ENCODE data around the gene CCDC32. TPM values are rescaled to one million over a fixed set of nuclear protein-coding genes. Genes with fewer than 3 reads are reported as not detected.

The CCDC32 gene
- total RNA-seq, 1 experiment from 2014 or later, result 12.8 TPM

DNA sequence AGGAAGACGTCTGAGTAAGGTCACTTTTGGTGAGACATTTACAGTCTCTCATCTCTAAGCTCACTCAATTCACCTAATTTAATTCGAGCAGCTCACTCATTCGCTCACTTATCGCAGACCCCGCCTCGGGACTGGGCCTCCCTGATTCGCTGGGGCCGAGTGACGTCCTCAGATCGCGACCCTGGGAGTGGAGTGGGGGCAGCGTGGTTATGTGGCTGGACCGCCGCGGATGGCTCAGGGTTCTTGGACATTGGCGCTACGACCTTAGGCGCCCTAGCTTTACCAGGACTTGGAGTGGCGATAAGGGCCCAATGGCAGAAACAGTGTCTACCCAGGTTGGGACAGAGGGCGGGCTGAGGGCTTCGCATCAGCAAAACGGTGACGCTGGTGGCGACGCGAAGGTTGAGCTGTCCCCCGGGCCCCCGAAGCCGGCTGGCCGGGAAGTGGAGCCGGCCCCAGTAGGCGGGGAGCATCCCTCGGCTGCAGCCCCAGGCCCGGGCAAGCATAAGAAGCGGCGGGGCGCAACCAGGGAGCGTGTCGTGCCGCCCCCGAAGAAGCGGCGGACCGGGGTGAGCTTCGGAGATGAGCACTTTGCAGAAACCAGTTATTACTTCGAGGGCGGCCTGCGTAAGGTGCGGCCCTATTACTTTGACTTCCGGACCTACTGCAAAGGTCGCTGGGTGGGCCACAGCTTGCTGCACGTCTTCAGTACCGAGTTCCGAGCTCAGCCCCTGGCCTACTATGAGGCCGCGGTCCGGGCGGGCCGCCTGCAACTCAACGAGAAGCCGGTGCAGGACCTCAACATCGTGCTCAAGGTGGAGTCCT is 4.5 kb upstream of the CCDC32 start, which contains the start of gene RPUSD2 (continued):
- TF ChIP-seq ZNF532 (CRISPR knock-in tag; IDR thresholded peaks at IDR 0.05; ENCODE audit: borderline replicate concordance) (no peak), EMX1 (CRISPR knock-in tag; IDR thresholded peaks at IDR 0.05) (no peak), NFE2L1 (CRISPR knock-in tag; IDR thresholded peaks at IDR 0.05) (0 out of 2 replicates have a peak, but pooled peaks have one; percentile 21), TEAD4 (CRISPR knock-in tag; IDR thresholded peaks at IDR 0.05) (peak; percentile 12; the same call in 1 of the 2 replicates), HMGA2 (CRISPR knock-in tag; IDR thresholded peaks at IDR 0.05) (no peak), ETV6 (CRISPR knock-in tag; IDR thresholded peaks at IDR 0.05) (peak; percentile 77; the same call in 1 of the 2 replicates), PRRX2 (CRISPR knock-in tag; IDR thresholded peaks at IDR 0.05) (no peak), SP1 (CRISPR knock-in tag; conservative IDR thresholded peaks at IDR 0.05) (peak; percentile 81), JAZF1 (CRISPR knock-in tag; IDR thresholded peaks at IDR 0.05) (no peak), KAT7 (CRISPR knock-in tag; IDR thresholded peaks at IDR 0.05; ENCODE audit: borderline replicate concordance) (peak; percentile 87; the same call in 1 of the 2 replicates), ZMAT4 (CRISPR knock-in tag; IDR thresholded peaks at IDR 0.05) (no peak), MXD4 (CRISPR knock-in tag; IDR thresholded peaks at IDR 0.05; ENCODE audit: borderline replicate concordance) (no peak)
- TF ChIP-seq, protein P1, sequence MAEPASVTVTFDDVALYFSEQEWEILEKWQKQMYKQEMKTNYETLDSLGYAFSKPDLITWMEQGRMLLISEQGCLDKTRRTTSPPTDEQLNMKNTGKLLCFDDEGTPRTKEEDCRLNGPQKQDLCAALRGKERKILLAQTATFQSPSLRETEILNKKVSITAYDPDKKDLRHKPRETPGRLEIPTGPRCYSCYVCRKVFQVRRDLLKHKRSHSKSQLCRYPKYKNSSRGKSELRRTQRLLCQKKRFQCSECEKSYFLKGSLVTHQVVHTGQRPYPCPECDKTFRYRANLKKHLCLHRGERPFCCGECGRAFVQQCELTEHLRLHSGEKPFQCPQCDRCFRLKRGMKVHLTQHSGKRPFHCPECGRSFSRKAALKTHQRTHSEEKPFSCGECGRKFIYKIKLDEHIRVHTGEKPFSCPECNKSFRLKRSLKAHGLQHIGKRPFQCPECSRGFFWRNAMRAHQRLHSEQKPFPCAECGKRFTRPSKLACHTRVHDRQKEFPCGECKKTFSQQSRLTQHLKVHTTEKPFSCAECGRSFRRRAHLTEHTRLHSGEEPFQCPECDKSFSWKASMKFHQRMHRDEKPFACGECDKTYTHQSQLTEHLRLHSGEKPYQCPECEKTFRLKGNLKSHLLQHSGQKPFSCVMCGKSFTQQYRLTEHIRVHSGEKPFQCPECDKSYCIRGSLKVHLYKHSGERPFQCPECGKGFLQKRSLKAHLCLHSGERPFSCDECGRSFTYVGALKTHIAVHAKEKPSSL (CRISPR knock-in tag; conservative IDR thresholded peaks at IDR 0.05), result no peak

DNA sequence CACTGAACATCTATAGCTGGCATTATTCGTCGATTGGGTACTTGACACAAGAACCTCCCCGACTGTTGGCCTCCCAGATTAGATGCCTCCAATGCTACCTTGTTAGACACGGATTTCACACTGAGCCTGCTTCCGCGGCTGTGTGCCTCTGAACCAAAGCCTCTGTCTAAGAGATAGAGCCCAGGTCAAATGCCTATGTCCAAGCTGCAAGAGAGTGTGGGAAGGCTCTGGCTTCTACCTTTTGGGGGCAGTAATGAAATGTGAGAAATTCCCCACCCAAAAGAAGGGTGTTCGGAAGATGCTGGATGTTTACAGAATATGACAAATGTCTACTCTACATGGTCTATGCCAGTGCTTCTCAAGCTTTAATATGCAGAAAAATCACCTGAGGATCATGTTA is 2.3 kb upstream of the CCDC32 start:
- TF ChIP-seq MXD4 (CRISPR knock-in tag; IDR thresholded peaks at IDR 0.05; ENCODE audit: borderline replicate concordance) (no peak), ZNF138 (CRISPR knock-in tag; conservative IDR thresholded peaks at IDR 0.05) (no peak), RELA (CRISPR knock-in tag; IDR thresholded peaks at IDR 0.05; ENCODE audit: borderline replicate concordance) (no peak), ZMAT4 (CRISPR knock-in tag; IDR thresholded peaks at IDR 0.05) (no peak), NR2C2 (CRISPR knock-in tag; IDR thresholded peaks at IDR 0.05) (no peak), TEAD1 (CRISPR knock-in tag; IDR thresholded peaks at IDR 0.05) (no peak), ELF4 (CRISPR knock-in tag; IDR thresholded peaks at IDR 0.05; ENCODE audit: low read depth) (no peak), ERG (CRISPR knock-in tag; IDR thresholded peaks at IDR 0.05) (no peak), FOXJ3 (CRISPR knock-in tag; IDR thresholded peaks at IDR 0.05; ENCODE audit: borderline replicate concordance) (no peak), JAZF1 (CRISPR knock-in tag; IDR thresholded peaks at IDR 0.05) (no peak), ZNF121 (CRISPR knock-in tag; IDR thresholded peaks at IDR 0.05) (no peak), TEAD4 (CRISPR knock-in tag; IDR thresholded peaks at IDR 0.05) (no peak)
- TF ChIP-seq, protein P2, sequence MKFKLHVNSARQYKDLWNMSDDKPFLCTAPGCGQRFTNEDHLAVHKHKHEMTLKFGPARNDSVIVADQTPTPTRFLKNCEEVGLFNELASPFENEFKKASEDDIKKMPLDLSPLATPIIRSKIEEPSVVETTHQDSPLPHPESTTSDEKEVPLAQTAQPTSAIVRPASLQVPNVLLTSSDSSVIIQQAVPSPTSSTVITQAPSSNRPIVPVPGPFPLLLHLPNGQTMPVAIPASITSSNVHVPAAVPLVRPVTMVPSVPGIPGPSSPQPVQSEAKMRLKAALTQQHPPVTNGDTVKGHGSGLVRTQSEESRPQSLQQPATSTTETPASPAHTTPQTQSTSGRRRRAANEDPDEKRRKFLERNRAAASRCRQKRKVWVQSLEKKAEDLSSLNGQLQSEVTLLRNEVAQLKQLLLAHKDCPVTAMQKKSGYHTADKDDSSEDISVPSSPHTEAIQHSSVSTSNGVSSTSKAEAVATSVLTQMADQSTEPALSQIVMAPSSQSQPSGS (CRISPR knock-in tag; IDR thresholded peaks at IDR 0.05; ENCODE audit: borderline replicate concordance, low read depth), result no peak
- TF ChIP-seq, protein P3, sequence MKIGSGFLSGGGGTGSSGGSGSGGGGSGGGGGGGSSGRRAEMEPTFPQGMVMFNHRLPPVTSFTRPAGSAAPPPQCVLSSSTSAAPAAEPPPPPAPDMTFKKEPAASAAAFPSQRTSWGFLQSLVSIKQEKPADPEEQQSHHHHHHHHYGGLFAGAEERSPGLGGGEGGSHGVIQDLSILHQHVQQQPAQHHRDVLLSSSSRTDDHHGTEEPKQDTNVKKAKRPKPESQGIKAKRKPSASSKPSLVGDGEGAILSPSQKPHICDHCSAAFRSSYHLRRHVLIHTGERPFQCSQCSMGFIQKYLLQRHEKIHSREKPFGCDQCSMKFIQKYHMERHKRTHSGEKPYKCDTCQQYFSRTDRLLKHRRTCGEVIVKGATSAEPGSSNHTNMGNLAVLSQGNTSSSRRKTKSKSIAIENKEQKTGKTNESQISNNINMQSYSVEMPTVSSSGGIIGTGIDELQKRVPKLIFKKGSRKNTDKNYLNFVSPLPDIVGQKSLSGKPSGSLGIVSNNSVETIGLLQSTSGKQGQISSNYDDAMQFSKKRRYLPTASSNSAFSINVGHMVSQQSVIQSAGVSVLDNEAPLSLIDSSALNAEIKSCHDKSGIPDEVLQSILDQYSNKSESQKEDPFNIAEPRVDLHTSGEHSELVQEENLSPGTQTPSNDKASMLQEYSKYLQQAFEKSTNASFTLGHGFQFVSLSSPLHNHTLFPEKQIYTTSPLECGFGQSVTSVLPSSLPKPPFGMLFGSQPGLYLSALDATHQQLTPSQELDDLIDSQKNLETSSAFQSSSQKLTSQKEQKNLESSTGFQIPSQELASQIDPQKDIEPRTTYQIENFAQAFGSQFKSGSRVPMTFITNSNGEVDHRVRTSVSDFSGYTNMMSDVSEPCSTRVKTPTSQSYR (CRISPR knock-in tag; IDR thresholded peaks at IDR 0.05), result no peak
- Mint-ChIP-seq H3K27me3 (ENCODE audit: low read depth) (no peaks in the 10 kb centered on the region), H3K27ac (no peak overlapping the region), H3K4me1 (peaks cover 32% of the 10 kb centered on the region), H3K36me3 (peaks cover 4% of the 10 kb centered on the region), H3K4me3 (no peak overlapping the region), H3K9me3 (no peaks in the 10 kb centered on the region)
- POLR2A ChIA-PET, result no interaction called here
- ATAC-seq (peak; percentile 12; the same call in 1 of the 2 replicates), DNase-seq (ENCODE audit: low spot score) (peak; percentile 36)
- CTCF ChIA-PET, result interaction anchor here (0.6 to 1.8 kb wide), 7 partner anchors 10 to 240 kb away, joined by 3 to 9 read pairs (median 5); partner anchors contain the start of gene DNAJC17
